Left lung (tissue), 10 donors: ENCODE results near the gene CCDC86. TPM values are rescaled to one million over a fixed set of nuclear protein-coding genes. Genes with fewer than 3 reads are reported as not detected.
"Not testable (repeated sequence)": the region's sequence is repeated elsewhere in the genome, so short reads cannot be mapped to it uniquely, and the experiment has no call there.

Experiments
- ATAC-seq: fragments of 200-7000 bp; cut with Tn5 transposase; one replicate; pipeline ENCODE4 v1.9.1; 2020; ENCODE audit warnings: moderate library complexity
- DNase-seq, 4 donors: peaks; one replicate each; pipeline ENCODE4 v3.0.0-alpha.2; 2013 to 2020
- H3K27ac ChIP-seq, 2 donors: fragments of 200-600 bp; sonication (generic) in 1 of 2; one replicate each; pipeline versions ENCODE4 v1.5.0 to v1.8.0; 2020 to 2021
- H3K27me3 ChIP-seq, 2 donors: fragments of 200-600 bp; sonication (generic) in 1 of 2; one replicate each; pipeline versions ENCODE4 v1.5.0 to v1.8.0; 2020 to 2021
- H3K36me3 ChIP-seq, 2 donors: fragments of 200-600 bp; sonication (generic) in 1 of 2; one replicate each; pipeline versions ENCODE4 v1.5.0 to v1.8.0; 2020 to 2021
- H3K4me1 ChIP-seq, 2 donors: fragments of 200-600 bp; one replicate each; pipeline ENCODE4 v1.8.0; 2021
- H3K4me3 ChIP-seq, 2 donors: fragments of 200-600 bp; sonication (generic) in 1 of 2; one replicate each; pipeline versions ENCODE4 v1.5.0 to v1.8.0; 2020 to 2021; ENCODE audit warnings: mild to moderate bottlenecking in 1 of 2
- H3K9me3 ChIP-seq, 2 donors: fragments of 200-600 bp; sonication (generic) in 1 of 2; one replicate each; pipeline versions ENCODE4 v1.5.0 to v1.8.0; 2020 to 2021
- intact Hi-C, 2 donors: fragments of 100-400 bp; cut with DNase I; formaldehyde crosslinking; loops; one replicate each; pipeline versions ENCODE4 v1.11.2 to v1.14.2; 2022
- polyA plus RNA-seq, 6 donors: library from polyadenylated mRNA; unstranded; fragments of 120-200 nt; gene quantifications; one replicate each; pipeline ENCODE4 v1.2.1, GENCODE V29; 2013; ENCODE audit not compliant: insufficient read length in 6 of 6
- total RNA-seq, 2 donors: library from RNA; stranded (reverse); fragmentation: NEBNext Ultra II Directional; extraction: Animal tissue kit (Norgen Biotek cat#: 25700); gene quantifications; one replicate each; pipeline ENCODE4 v1.2.1, GENCODE V29; 2021
- TF ChIP-seq, protein P1 (sequence below), 2 donors: fragments of 200-600 bp; sonication (generic) in 1 of 2; IDR thresholded peaks; one replicate each; pipeline versions ENCODE4 v1.5.0 to v1.8.0; 2021; ENCODE audit warnings: antibody characterized with exemption in 2 of 2
- donor health status: DM: no; HTN: yes; CAD: no.
- donor health status: DM: no; HTN: no; CAD: no.

Gene CCDC86
- total and polyA plus RNA-seq, 8 donors, result 10.2 to 23.1 (median 16.5) TPM

DNA sequence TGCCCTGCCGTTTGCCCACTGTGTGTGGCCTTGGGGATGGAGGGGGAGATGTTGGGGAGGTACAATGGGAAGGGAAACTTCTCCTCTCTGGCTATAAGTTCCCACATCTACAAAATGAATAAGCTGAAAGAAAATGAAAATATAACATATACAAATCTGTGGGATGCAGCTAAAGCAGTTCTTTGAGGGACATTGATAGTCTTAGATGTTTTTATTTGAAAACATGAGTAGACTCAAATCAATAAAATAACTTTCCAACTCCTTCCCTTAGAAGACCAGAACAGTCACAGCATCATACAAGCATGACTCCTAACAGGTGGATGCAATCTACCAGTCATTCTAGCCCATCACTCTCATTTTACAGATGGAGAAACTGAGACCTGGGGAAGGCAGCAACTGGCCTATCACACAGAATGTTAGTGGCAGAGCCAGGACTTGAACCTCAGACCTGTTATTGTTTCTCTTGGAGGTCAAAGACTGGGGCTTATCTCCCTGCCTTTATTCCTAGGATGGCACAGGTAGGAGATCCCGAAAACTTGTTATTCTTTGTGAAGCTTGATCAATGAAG is 25.2 kb upstream of the CCDC86 start:
- H3K27me3 ChIP-seq, result peaks cover 14 to 60% of the 10 kb centered on the region in 2 donors
- TF ChIP-seq, protein P1, sequence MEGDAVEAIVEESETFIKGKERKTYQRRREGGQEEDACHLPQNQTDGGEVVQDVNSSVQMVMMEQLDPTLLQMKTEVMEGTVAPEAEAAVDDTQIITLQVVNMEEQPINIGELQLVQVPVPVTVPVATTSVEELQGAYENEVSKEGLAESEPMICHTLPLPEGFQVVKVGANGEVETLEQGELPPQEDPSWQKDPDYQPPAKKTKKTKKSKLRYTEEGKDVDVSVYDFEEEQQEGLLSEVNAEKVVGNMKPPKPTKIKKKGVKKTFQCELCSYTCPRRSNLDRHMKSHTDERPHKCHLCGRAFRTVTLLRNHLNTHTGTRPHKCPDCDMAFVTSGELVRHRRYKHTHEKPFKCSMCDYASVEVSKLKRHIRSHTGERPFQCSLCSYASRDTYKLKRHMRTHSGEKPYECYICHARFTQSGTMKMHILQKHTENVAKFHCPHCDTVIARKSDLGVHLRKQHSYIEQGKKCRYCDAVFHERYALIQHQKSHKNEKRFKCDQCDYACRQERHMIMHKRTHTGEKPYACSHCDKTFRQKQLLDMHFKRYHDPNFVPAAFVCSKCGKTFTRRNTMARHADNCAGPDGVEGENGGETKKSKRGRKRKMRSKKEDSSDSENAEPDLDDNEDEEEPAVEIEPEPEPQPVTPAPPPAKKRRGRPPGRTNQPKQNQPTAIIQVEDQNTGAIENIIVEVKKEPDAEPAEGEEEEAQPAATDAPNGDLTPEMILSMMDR (IDR thresholded peaks at IDR 0.05), result no peak
- DNase-seq, result no peak
- H3K9me3 ChIP-seq, result peaks cover 0 to 14% of the 10 kb centered on the region in 2 donors
- no peak overlapping the region for H3K27ac ChIP-seq
- H3K36me3 ChIP-seq, result no peaks in the 10 kb centered on the region
- H3K4me1 ChIP-seq, result no peaks in the 10 kb centered on the region
- no peak for ATAC-seq
- no peak overlapping the region for H3K4me3 ChIP-seq
- intact Hi-C loops, result no loop called here

DNA sequence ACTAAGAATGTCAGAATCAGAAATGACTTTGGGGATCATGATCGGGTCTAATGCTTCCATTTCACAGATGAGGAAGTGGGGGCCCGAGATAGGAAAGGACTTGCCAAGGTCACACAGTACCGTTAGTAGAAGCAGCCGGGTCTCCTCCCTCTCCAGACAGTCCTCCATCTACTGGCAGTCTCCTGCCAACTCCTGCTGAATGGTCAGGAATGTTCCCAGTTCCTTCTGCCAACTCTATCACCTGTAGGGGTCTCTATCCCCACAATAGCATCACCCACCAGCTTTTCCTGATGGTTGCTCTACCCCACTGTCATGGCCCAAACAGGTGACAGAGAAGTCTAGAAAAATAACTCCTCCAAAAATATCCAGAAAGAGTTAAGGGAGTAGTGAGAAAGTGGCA is 23.9 kb upstream of the CCDC86 start:
- Histone ChIP-seq H3K4me3 (no peak overlapping the region), H3K27me3 (peaks cover 14 to 58% of the 10 kb centered on the region in 2 donors), H3K27ac (no peak overlapping the region), H3K4me1 (no peaks in the 10 kb centered on the region), H3K9me3 (peaks cover 0 to 14% of the 10 kb centered on the region in 2 donors), H3K36me3 (no peaks in the 10 kb centered on the region)
- no peak for ATAC-seq
- TF ChIP-seq, protein P1 (IDR thresholded peaks at IDR 0.05), result no peak
- no peak for DNase-seq
- intact Hi-C loops, result no loop called here

DNA sequence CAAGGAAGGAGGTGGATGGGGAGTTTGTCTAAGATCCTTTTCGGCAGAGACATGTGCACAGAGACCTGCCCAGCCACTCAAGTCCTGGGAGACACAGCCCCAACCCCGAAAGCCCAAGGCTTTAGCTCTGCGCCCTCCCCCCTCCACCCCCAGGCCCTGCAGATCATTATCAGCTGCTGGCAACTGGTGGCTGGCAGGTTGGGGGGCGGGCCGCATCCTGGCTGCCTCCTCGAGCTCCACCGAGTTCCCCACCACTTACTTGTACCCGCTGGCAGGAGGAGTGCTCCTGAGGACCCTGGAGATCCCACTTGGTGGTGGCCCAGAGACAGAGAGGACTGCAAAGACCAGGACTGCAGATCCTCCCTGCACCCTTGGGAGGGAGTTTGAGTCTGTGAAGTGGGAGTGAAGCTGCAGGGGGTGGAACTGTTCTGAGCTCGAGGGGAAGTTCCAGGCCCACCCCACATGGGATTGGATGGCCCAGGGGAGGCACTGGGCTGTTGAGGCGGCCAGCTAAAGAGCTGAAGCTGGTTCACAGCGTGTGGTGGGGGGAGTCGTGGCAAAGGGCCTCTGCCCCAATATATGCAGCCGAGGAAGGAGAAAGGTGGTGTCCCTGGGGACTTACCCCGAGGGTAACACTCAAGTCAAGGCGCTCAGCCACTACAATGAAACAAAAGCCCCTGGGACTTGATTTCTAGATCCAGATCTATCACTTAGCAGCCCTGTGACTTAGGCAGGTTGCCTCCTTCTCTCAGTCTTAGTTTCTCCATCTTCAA is 19.9 kb upstream of the CCDC86 start:
- peaks cover 13 to 68% of the 10 kb centered on the region in 2 donors for H3K27me3 ChIP-seq
- H3K4me1 ChIP-seq, result no peaks in the 10 kb centered on the region
- ATAC-seq (no peak), DNase-seq (no peak)
- intact Hi-C loops, result no loop called here
- no peak overlapping the region for H3K4me3 ChIP-seq
- no peak overlapping the region for H3K27ac ChIP-seq
- H3K36me3 ChIP-seq, result no peaks in the 10 kb centered on the region
- TF ChIP-seq, protein P1 (IDR thresholded peaks at IDR 0.05), result no peak
- peaks cover 0 to 7% of the 10 kb centered on the region in 2 donors for H3K9me3 ChIP-seq

DNA sequence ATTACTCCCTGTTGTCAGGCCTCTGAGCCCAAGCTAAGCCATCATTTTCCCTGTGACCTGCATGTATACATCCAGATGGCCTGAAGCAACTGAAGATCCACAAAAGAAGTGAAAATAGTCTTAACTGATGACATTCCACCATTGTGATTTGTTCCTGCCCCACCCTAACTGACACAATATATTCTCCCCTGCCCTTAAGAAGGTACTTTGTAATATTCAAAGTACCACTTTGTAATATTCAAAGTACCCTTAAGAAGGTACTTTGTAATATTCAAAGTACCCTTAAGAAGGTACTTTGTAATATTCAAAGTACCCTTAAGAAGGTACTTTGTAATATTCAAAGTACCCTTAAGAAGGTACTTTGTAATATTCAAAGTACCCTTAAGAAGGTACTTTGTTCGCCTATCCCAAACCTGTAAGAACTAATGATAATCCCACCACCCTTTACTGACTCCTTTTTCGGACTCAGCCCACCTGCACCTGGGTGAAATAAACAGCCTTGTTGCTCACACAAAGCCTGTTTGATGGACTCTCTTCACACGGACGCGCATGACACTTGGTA is 18.1 kb upstream of the CCDC86 start:
- H3K4me1 ChIP-seq, DNase-seq, H3K9me3 ChIP-seq, H3K4me3 ChIP-seq, intact Hi-C loops, H3K27ac ChIP-seq, H3K36me3 ChIP-seq: not testable (repeated sequence)
- H3K27me3 ChIP-seq, result peaks cover 13 to 68% of the 10 kb centered on the region in 2 donors
- peak; percentile 72 for ATAC-seq

DNA sequence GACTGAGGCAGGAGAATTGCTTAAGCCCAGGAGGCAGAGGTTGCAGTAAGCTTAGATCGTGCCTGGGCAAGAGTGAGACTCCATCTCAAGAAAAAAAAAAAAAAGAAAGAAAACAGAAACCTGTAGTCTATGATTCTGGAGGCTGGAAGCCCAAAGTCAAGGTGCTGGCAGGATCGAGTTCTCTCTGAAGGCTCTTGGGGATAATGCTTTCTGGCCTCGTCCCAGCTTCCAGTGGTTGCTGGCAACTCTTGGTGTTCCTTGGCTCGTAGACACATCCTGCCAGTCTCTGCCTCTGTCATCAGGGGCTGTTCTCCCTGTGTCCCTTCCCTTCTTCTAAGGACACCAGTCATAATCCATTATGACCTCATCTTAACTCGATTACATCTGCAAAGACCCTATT is 16.8 kb upstream of the CCDC86 start:
- intact Hi-C loops, result no loop called here
- no peak overlapping the region for H3K4me3 ChIP-seq
- no peaks in the 10 kb centered on the region for H3K9me3 ChIP-seq
- no peak for DNase-seq
- TF ChIP-seq, protein P1 (IDR thresholded peaks at IDR 0.05), result no peak
- H3K4me1 ChIP-seq, result no peaks in the 10 kb centered on the region
- H3K36me3 ChIP-seq, result no peaks in the 10 kb centered on the region
- no peak overlapping the region for H3K27ac ChIP-seq
- no peak for ATAC-seq
- peaks cover 13 to 77% of the 10 kb centered on the region in 2 donors for H3K27me3 ChIP-seq
